Activated naive CD4-positive, alpha-beta T cell treated with anti-CD3 and anti-CD28 coated beads, Interleukin-2, amount 10 ng/mL, durations not matched to agents 7 days and 5 days (primary cell): Measurements from ENCODE around the gene PPARG.

Source experiments
- CTCF ChIA-PET: fragments of 350-600 bp; sonication (Branson Sonifier 250); formaldehyde crosslinking; loops from one replicate; lab custom pipeline; 2021; ENCODE audit warnings: antibody characterized with exemption; lab: Charles Lee
- DNase-seq: peaks from one replicate; pipeline ENCODE4 v3.0.0-alpha.2; 2020
- H3K27ac Mint-ChIP-seq: one replicate; pipeline ENCODE4 v1.8.0; 2021; ENCODE audit warnings: mild to moderate bottlenecking, moderate library complexity, mixed read lengths
- H3K27me3 Mint-ChIP-seq: one replicate; pipeline ENCODE4 v1.8.0; 2021; ENCODE audit warnings: mild to moderate bottlenecking, mixed read lengths
- H3K36me3 Mint-ChIP-seq: one replicate; pipeline ENCODE4 v1.8.0; 2021; ENCODE audit warnings: mixed read lengths
- H3K4me1 Mint-ChIP-seq: one replicate; pipeline ENCODE4 v1.8.0; 2021; ENCODE audit warnings: mixed read lengths
- H3K4me3 Mint-ChIP-seq: one replicate; pipeline ENCODE4 v1.8.0; 2021; ENCODE audit warnings: mild to moderate bottlenecking, moderate library complexity, mixed read lengths
- H3K9me3 Mint-ChIP-seq: one replicate; pipeline ENCODE4 v1.8.0; 2021; ENCODE audit warnings: mixed read lengths

PPARG gene

GRCh38 chr3:12424635-12425319 is 135.9 kb downstream of the PPARG start:
- H3K27ac Mint-ChIP-seq = no peak overlapping the region
- no peak overlapping the region for H3K4me3 Mint-ChIP-seq
- CTCF ChIA-PET = no interaction called here
- no peak for DNase-seq
- H3K27me3 Mint-ChIP-seq = peaks cover 35% of the 10 kb centered on the region
- H3K9me3 Mint-ChIP-seq = no peaks in the 10 kb centered on the region
- H3K36me3 Mint-ChIP-seq = no peaks in the 10 kb centered on the region
- no peaks in the 10 kb centered on the region for H3K4me1 Mint-ChIP-seq

- Mint-ChIP-seq H3K4me3 (no peak overlapping the region), H3K4me1 (no peaks in the 10 kb centered on the region), H3K36me3 (no peaks in the 10 kb centered on the region), H3K27me3 (peaks cover 27% of the 10 kb centered on the region), H3K9me3 (no peaks in the 10 kb centered on the region), H3K27ac (no peak overlapping the region)
- CTCF ChIA-PET = interaction anchor here (1.2 kb wide), 1 partner anchor 54 kb away, joined by 4 read pairs; no protein-coding TSS in a partner anchor
- no peak for DNase-seq
Observed at GRCh38 chr3:12425850-12426579, 137.1 kb downstream of the PPARG start.

DNA sequence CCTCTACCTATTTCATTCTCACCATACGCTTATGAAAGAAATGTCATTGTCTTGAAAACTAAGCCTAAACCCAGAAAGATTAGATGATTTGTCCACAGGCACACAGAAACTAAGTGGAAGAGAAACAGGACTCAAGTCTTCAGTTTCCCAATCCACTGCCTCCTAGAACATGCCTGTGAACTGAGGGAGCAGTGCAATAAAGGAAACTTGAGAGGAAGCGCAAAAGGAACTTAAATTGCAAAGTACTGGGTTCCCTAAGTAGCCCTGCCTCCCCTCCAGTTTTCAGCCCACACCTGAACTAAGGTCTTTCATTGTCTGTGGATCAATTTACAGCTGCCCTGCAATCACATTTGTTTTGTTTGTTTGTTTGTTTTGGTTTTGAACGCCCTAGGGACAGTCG is 138.7 kb downstream of the PPARG start:
- Mint-ChIP-seq H3K4me1 (no peaks in the 10 kb centered on the region), H3K36me3 (no peaks in the 10 kb centered on the region), H3K4me3 (no peak overlapping the region), H3K9me3 (no peaks in the 10 kb centered on the region), H3K27ac (no peak overlapping the region), H3K27me3 (peaks cover 29% of the 10 kb centered on the region)
- no peak for DNase-seq
- CTCF ChIA-PET = no interaction called here

GRCh38 chr3:12428126-12428525 is 139.3 kb downstream of the PPARG start:
- no peaks in the 10 kb centered on the region for H3K9me3 Mint-ChIP-seq
- H3K27ac Mint-ChIP-seq = no peak overlapping the region
- peaks cover 31% of the 10 kb centered on the region for H3K27me3 Mint-ChIP-seq
- no peaks in the 10 kb centered on the region for H3K36me3 Mint-ChIP-seq
- H3K4me1 Mint-ChIP-seq = no peaks in the 10 kb centered on the region
- CTCF ChIA-PET = no interaction called here
- H3K4me3 Mint-ChIP-seq = no peak overlapping the region
- no peak for DNase-seq

- H3K4me1 Mint-ChIP-seq = no peaks in the 10 kb centered on the region
- H3K4me3 Mint-ChIP-seq = no peak overlapping the region
- CTCF ChIA-PET = no interaction called here
Observed at GRCh38 chr3:12430086-12430485, 141.2 kb downstream of the PPARG start.

GRCh38 chr3:12433823-12434222 is 145.0 kb downstream of the PPARG start:
- no peak overlapping the region for H3K27ac Mint-ChIP-seq
- H3K9me3 Mint-ChIP-seq = no peaks in the 10 kb centered on the region
- H3K27me3 Mint-ChIP-seq = peaks cover 29% of the 10 kb centered on the region
- H3K36me3 Mint-ChIP-seq = no peaks in the 10 kb centered on the region
- CTCF ChIA-PET = no interaction called here
- H3K4me3 Mint-ChIP-seq = no peak overlapping the region
- DNase-seq = no peak
- H3K4me1 Mint-ChIP-seq = no peaks in the 10 kb centered on the region

More at GRCh38 chr3:12430086-12430485, 141.2 kb downstream of the PPARG start:
- Mint-ChIP-seq H3K27ac (no peak overlapping the region), H3K27me3 (peaks cover 33% of the 10 kb centered on the region), H3K36me3 (no peaks in the 10 kb centered on the region), H3K9me3 (no peaks in the 10 kb centered on the region)
- DNase-seq = no peak

DNA sequence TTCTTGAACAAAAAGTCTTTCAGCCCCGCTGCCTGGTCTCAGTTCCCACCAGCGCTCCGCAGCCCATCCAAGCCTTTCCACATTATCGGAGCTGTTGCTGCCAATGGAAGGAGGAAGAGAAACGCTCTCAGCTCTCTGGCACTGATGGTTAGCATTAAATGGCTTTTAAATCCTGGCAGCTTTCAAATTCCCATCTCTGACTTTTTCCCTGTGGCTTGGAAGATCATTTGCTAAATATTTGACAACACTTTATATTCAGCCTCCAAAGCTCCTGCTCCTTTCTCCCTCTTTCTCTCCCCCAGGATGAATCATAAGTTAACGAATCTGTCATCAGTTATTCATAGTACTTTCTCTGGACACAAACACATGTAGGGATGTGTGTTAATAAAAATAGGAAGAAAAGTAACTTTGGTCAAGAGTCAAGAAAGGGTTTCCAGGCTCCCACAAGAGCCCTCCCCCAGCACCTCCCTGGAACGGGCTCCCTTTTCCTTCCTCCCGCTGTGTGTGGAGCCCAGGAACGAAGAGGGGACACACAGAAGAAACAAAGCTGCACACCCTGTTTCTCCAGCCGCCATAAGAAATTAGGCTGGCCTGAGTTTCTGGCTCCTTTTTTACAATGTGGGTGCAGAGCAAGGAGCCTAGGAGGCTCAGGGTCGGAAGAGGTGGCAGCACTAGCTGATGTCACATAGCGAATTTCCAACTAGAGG is 147.8 kb downstream of the PPARG start:
- CTCF ChIA-PET = no interaction called here
- no peaks in the 10 kb centered on the region for H3K9me3 Mint-ChIP-seq
- H3K4me1 Mint-ChIP-seq = no peaks in the 10 kb centered on the region
- no peaks in the 10 kb centered on the region for H3K36me3 Mint-ChIP-seq
- H3K27ac Mint-ChIP-seq = no peak overlapping the region
- no peak for DNase-seq
- H3K27me3 Mint-ChIP-seq = peaks cover 21% of the 10 kb centered on the region
- no peak overlapping the region for H3K4me3 Mint-ChIP-seq

DNA sequence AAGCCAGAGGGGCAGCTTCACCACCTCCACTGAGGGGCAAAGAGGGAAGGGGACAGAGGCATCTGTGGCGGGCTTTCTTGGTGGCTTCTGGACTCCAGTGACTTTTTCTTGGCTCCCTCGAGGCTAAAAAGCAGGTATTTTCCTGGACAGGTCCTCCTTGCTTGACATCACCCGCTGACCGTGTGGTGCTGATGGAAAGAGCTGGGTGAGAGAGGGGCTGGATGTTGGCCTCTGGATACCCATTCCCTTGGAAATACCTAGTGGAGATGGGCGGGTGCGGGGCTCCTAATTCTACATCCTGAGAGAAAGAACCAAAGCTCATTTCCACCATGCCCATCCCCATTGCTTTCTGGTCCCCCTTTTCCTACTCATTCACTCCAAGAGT is 148.3 kb downstream of the PPARG start:
- Mint-ChIP-seq H3K36me3 (no peaks in the 10 kb centered on the region), H3K4me1 (no peaks in the 10 kb centered on the region), H3K4me3 (no peak overlapping the region), H3K27me3 (peaks cover 21% of the 10 kb centered on the region), H3K9me3 (no peaks in the 10 kb centered on the region), H3K27ac (no peak overlapping the region)
- CTCF ChIA-PET = no interaction called here
- DNase-seq = no peak

- H3K4me3 Mint-ChIP-seq = no peak overlapping the region
- no peak overlapping the region for H3K27ac Mint-ChIP-seq
- no peak for DNase-seq
- H3K36me3 Mint-ChIP-seq = no peaks in the 10 kb centered on the region
- peaks cover 21% of the 10 kb centered on the region for H3K27me3 Mint-ChIP-seq
- H3K4me1 Mint-ChIP-seq = no peaks in the 10 kb centered on the region
- CTCF ChIA-PET = no interaction called here
- no peaks in the 10 kb centered on the region for H3K9me3 Mint-ChIP-seq
Observed at GRCh38 chr3:12437861-12438260, 149.0 kb downstream of the PPARG start.

DNA sequence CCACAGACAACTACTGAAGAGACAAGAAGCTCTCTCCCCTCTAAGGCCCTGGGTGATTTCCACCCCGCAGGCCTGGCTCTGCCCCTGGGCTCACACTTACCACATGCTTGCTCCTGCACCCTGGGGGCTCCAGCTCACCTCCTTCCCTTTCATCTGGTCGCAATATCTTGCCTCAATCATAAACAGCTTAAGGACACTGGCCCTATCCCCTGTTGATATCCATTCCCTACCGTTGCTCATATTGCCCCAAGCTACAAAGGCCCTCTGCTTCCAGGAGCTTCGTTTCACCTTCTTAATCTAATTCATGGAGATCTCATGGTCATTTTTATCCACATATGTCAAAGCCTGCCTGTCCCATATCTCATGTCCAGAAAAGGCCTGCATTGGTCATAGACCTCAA is 149.4 kb downstream of the PPARG start:
- Mint-ChIP-seq H3K4me3 (no peak overlapping the region), H3K27ac (no peak overlapping the region), H3K36me3 (no peaks in the 10 kb centered on the region), H3K9me3 (no peaks in the 10 kb centered on the region), H3K4me1 (no peaks in the 10 kb centered on the region), H3K27me3 (peaks cover 17% of the 10 kb centered on the region)
- DNase-seq = no peak
- CTCF ChIA-PET = no interaction called here

GRCh38 chr3:12439161-12439940 is 150.5 kb downstream of the PPARG start:
- Mint-ChIP-seq H3K9me3 (no peaks in the 10 kb centered on the region), H3K36me3 (no peaks in the 10 kb centered on the region), H3K27ac (no peak overlapping the region), H3K4me1 (no peaks in the 10 kb centered on the region), H3K4me3 (no peak overlapping the region), H3K27me3 (peaks cover 10% of the 10 kb centered on the region)
- DNase-seq = no peak
- CTCF ChIA-PET = interaction anchor here (0.5 kb wide), 1 partner anchor 281 kb away, joined by 3 read pairs; no protein-coding TSS in a partner anchor

- Mint-ChIP-seq H3K4me3 (no peak overlapping the region), H3K27ac (no peak overlapping the region)
- CTCF ChIA-PET = no interaction called here
Observed at GRCh38 chr3:12440927-12441714, 152.3 kb downstream of the PPARG start.

GRCh38 chr3:12442654-12443501 is 154.0 kb downstream of the PPARG start:
- Mint-ChIP-seq H3K9me3 (no peaks in the 10 kb centered on the region), H3K4me3 (no peak overlapping the region), H3K27ac (no peak overlapping the region), H3K4me1 (no peaks in the 10 kb centered on the region), H3K36me3 (no peaks in the 10 kb centered on the region), H3K27me3 (no peaks in the 10 kb centered on the region)
- DNase-seq = no peak
- CTCF ChIA-PET = no interaction called here

More at GRCh38 chr3:12440927-12441714, 152.3 kb downstream of the PPARG start:
- no peak for DNase-seq
- Mint-ChIP-seq H3K9me3 (no peaks in the 10 kb centered on the region), H3K27me3 (peaks cover 10% of the 10 kb centered on the region), H3K4me1 (no peaks in the 10 kb centered on the region), H3K36me3 (no peaks in the 10 kb centered on the region)
